Breast epithelium (tissue), 4 donors: ENCODE data around the gene SMC5. TPM values are rescaled to one million over a fixed set of nuclear protein-coding genes. Genes with fewer than 3 reads are reported as not detected.
"Not testable (repeated sequence)": the region's sequence is repeated elsewhere in the genome, so short reads cannot be mapped to it uniquely, and the experiment has no call there.

Experiments used
- DNase-seq, 2 donors: peaks; one replicate each; pipeline ENCODE4 v3.0.0-alpha.2; 2019; ENCODE audit warnings: low spot score in 2 of 2
- H3K27ac ChIP-seq, 2 donors: fragments of 200-600 bp; sonication (generic) in 1 of 2; one replicate each; pipeline ENCODE4 v1.5.1; 2016 to 2019; ENCODE audit warnings: mild to moderate bottlenecking in 1 of 2
- H3K27me3 ChIP-seq, 2 donors: fragments of 200-600 bp; sonication (generic) in 1 of 2; one replicate each; pipeline versions ENCODE4 v1.5.1 to v1.6.0; 2017 to 2019; ENCODE audit warnings: control low read depth in 1 of 2, mild to moderate bottlenecking in 1 of 2
- H3K36me3 ChIP-seq: fragments of 200-600 bp; one replicate; pipeline ENCODE4 v1.5.1; 2019
- H3K4me1 ChIP-seq, 2 donors: fragments of 200-600 bp; sonication (generic); one replicate each; pipeline ENCODE4 v1.5.1; 2016 to 2019; ENCODE audit warnings: control low read depth in 1 of 2
- H3K4me3 ChIP-seq, 3 donors: fragments of 200-600 bp; sonication (generic); 1 replicate in 2 of 3; 2 replicates in 1 of 3; pipeline ENCODE4 v1.5.1; 2016 to 2019; ENCODE audit warnings: mild to moderate bottlenecking in 3 of 3, moderate library complexity in 2 of 3
- H3K9me3 ChIP-seq, 2 donors: fragments of 200-600 bp; sonication (generic) in 1 of 2; one replicate each; pipeline ENCODE4 v1.5.1; 2016 to 2019; ENCODE audit warnings: control low read depth in 1 of 2
- CTCF ChIP-seq, 3 donors: fragments of 450-650 bp; IDR thresholded peaks; one replicate each; pipeline ENCODE4 v1.5.1; 2016 to 2017; ENCODE audit warnings: antibody characterized with exemption in 3 of 3, mild to moderate bottlenecking in 3 of 3, moderate library complexity in 3 of 3
- POLR2A ChIP-seq: fragments of 450-650 bp; IDR thresholded peaks from one replicate; pipeline ENCODE4 v1.6.1; 2016; ENCODE audit warnings: antibody characterized with exemption, mild to moderate bottlenecking, moderate library complexity
- POLR2AphosphoS5 ChIP-seq, 3 donors: sonication (generic); formaldehyde crosslinking; IDR thresholded peaks; one replicate each; pipeline ENCODE4 v1.6.1; 2017; ENCODE audit warnings: antibody characterized with exemption in 3 of 3
- intact Hi-C: fragments of 100-400 bp; cut with DNase I; formaldehyde crosslinking; loops from one replicate; pipeline ENCODE4 v1.15.1; 2023; ENCODE audit warnings: low total_unique reads
- total RNA-seq, 3 donors: library from RNA; depleted of rRNA; stranded (reverse); fragments of >200 nt; gene quantifications; one replicate each; pipeline ENCODE4 v1.1.0, GENCODE V29; 2016

The SMC5 gene
- total RNA-seq, 3 donors from 2014 or later = 23.4 to 62.2 (median 43.9) TPM

DNA sequence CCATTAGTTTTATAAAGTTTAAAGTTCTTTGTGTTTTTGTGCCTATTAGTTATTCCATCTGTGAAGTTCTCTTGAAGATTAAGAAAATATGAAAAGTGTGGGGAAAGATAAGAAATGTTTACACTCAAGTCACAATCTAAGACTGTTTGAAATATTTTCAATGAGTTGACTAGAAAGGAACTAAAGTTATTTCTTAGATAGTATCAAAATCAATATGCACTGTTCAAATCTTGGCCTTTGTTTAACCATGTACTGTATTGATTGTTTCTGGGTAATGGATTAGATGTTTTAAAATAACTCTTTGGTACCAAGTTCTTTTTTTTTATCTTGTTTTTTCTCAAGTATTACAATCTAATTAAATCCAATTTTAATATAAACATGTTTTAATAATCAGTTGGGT is 46.0 kb downstream of the SMC5 start:
- no peak for TF ChIP-seq POLR2AphosphoS5 (IDR thresholded peaks at IDR 0.05)
- TF ChIP-seq CTCF (IDR thresholded peaks at IDR 0.05) = no peak
- no peak for TF ChIP-seq POLR2A
- no peaks in the 10 kb centered on the region for H3K4me1 ChIP-seq
- no peak for DNase-seq
- H3K9me3 ChIP-seq = no peaks in the 10 kb centered on the region
- H3K27me3 ChIP-seq = no peaks in the 10 kb centered on the region
- H3K27ac ChIP-seq = no peak overlapping the region
- intact Hi-C loops = no loop called here
- H3K4me3 ChIP-seq = no peak overlapping the region
- peaks cover 7% of the 10 kb centered on the region for H3K36me3 ChIP-seq

- no peak for TF ChIP-seq POLR2AphosphoS5 (IDR thresholded peaks at IDR 0.05)
- TF ChIP-seq POLR2A = no peak
- TF ChIP-seq CTCF (IDR thresholded peaks at IDR 0.05) = no peak
- intact Hi-C loops = no loop called here
- Histone ChIP-seq H3K27ac (no peak overlapping the region), H3K36me3 (peaks cover 3% of the 10 kb centered on the region), H3K4me3 (no peak overlapping the region), H3K9me3 (no peaks in the 10 kb centered on the region), H3K27me3 (no peaks in the 10 kb centered on the region), H3K4me1 (no peaks in the 10 kb centered on the region)
- DNase-seq = no peak
Measured at GRCh38 chr9:70315389-70315788, 56.6 kb downstream of the SMC5 start.

GRCh38 chr9:70318002-70318401 is 59.2 kb downstream of the SMC5 start:
- Histone ChIP-seq H3K4me1 (no peaks in the 10 kb centered on the region), H3K36me3 (peaks cover 9% of the 10 kb centered on the region), H3K27ac (no peak overlapping the region), H3K27me3 (no peaks in the 10 kb centered on the region), H3K9me3 (no peaks in the 10 kb centered on the region), H3K4me3 (no peak overlapping the region)
- DNase-seq = no peak
- intact Hi-C loops = no loop called here
- no peak for TF ChIP-seq POLR2AphosphoS5 (IDR thresholded peaks at IDR 0.05)
- TF ChIP-seq CTCF (IDR thresholded peaks at IDR 0.05) = no peak
- TF ChIP-seq POLR2A = no peak

GRCh38 chr9:70322096-70322495 is 63.3 kb downstream of the SMC5 start:
- no peak overlapping the region for H3K4me3 ChIP-seq
- H3K27me3 ChIP-seq = no peaks in the 10 kb centered on the region
- peaks cover 6% of the 10 kb centered on the region for H3K36me3 ChIP-seq
- no peak for DNase-seq
- no peaks in the 10 kb centered on the region for H3K9me3 ChIP-seq
- intact Hi-C loops = no loop called here
- no peak overlapping the region for H3K27ac ChIP-seq
- TF ChIP-seq POLR2A (no peak), CTCF (IDR thresholded peaks at IDR 0.05) (no peak), POLR2AphosphoS5 (IDR thresholded peaks at IDR 0.05) (no peak)
- no peaks in the 10 kb centered on the region for H3K4me1 ChIP-seq

GRCh38 chr9:70324963-70325362 is 66.2 kb downstream of the SMC5 start:
- H3K36me3 ChIP-seq = peaks cover 12% of the 10 kb centered on the region
- no peak overlapping the region for H3K27ac ChIP-seq
- no peak overlapping the region for H3K4me3 ChIP-seq
- no peaks in the 10 kb centered on the region for H3K4me1 ChIP-seq
- H3K9me3 ChIP-seq = peaks cover 0 to 8% of the 10 kb centered on the region in 2 donors
- no peak for DNase-seq
- no peak for TF ChIP-seq CTCF (IDR thresholded peaks at IDR 0.05)
- TF ChIP-seq POLR2A = no peak
- TF ChIP-seq POLR2AphosphoS5 (IDR thresholded peaks at IDR 0.05) = no peak
- intact Hi-C loops = no loop called here
- H3K27me3 ChIP-seq = no peaks in the 10 kb centered on the region

DNA sequence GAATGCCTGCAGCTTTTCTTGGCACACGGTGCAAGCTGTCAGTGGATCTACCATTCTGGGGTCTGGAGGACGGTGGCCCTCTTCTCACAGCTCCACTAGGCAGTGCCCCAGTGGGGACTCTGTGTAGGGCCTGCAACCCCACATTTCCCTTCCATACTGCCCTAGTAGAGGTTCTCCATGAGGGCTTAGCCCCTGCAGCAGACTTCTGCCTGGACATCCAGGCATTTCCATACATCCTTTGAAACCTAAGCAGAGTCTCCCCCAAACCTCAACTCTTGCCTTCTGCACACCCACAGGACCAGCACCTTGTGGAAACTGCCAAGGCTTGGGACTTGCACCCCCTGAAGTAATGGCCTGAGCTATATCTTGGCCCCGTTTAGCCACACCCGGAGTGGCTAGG is 69.8 kb downstream of the SMC5 start:
- intact Hi-C loops, H3K4me1 ChIP-seq, DNase-seq, H3K4me3 ChIP-seq, H3K27me3 ChIP-seq, H3K9me3 ChIP-seq, H3K36me3 ChIP-seq, H3K27ac ChIP-seq: not testable (repeated sequence)
